Transverse colon (tissue), 3 donors: ENCODE data around the gene SLC17A3.

Source experiments
- EP300 ChIP-seq: sonication (generic); formaldehyde crosslinking; IDR thresholded peaks from one replicate; pipeline ENCODE4 v1.6.1; 2017; ENCODE audit warnings: antibody characterized with exemption, low read depth
- TF ChIP-seq, protein P1 (sequence below), 5 experiments: fragments of 200-600 bp in 3 of 5; fragments of 450-650 bp in 2 of 5; sonication (generic) in 3 of 5; IDR thresholded peaks; 1 replicate in 2 of 5; 2 replicates in 3 of 5; pipeline ENCODE4 v1.5.1; 2016 to 2017; ENCODE audit warnings: antibody characterized with exemption in 5 of 5, inconsistent platforms in 3 of 5, mild to moderate bottlenecking in 2 of 5, moderate library complexity in 1 of 5

- TF ChIP-seq, protein P1, sequence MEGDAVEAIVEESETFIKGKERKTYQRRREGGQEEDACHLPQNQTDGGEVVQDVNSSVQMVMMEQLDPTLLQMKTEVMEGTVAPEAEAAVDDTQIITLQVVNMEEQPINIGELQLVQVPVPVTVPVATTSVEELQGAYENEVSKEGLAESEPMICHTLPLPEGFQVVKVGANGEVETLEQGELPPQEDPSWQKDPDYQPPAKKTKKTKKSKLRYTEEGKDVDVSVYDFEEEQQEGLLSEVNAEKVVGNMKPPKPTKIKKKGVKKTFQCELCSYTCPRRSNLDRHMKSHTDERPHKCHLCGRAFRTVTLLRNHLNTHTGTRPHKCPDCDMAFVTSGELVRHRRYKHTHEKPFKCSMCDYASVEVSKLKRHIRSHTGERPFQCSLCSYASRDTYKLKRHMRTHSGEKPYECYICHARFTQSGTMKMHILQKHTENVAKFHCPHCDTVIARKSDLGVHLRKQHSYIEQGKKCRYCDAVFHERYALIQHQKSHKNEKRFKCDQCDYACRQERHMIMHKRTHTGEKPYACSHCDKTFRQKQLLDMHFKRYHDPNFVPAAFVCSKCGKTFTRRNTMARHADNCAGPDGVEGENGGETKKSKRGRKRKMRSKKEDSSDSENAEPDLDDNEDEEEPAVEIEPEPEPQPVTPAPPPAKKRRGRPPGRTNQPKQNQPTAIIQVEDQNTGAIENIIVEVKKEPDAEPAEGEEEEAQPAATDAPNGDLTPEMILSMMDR (IDR thresholded peaks at IDR 0.05): no peak
- TF ChIP-seq EP300: no peak
Measured at GRCh38 chr6:25834950-25835349, 39.1 kb downstream of the SLC17A3 start.
